A673 (cell line): ENCODE data around the gene RHBG. TPM values are rescaled to one million over a fixed set of nuclear protein-coding genes. Genes with fewer than 3 reads are reported as not detected.

Experiments used
- BruUV-seq: library from RNA; stranded (reverse); fragments of 400-500 nt; replicated peaks from 2 replicates; lab custom pipeline; 2021; lab: Mats Ljungman, UMichigan
- CTCF ChIA-PET: fragments of 300-600 bp; sonication (Branson Sonifier 250); formaldehyde crosslinking; loops from one replicate; lab custom pipeline; 2022; ENCODE audit warnings: antibody characterized with exemption; lab: Charles Lee
- POLR2A ChIA-PET: fragments of 300-600 bp; sonication (Branson Sonifier 250); formaldehyde crosslinking; loops from one replicate; lab custom pipeline; 2022; ENCODE audit warnings: antibody characterized with exemption; ENCODE audit not compliant: low non-redundant PET; lab: Charles Lee
- DNase-seq: peaks from one replicate; pipeline ENCODE4 v3.0.0-alpha.2; 2015; ENCODE audit warnings: low spot score
- H3K27ac ChIP-seq: fragments of 200-600 bp; sonication (generic); 2 replicates; pipeline ENCODE4 v1.5.1; 2016; ENCODE audit warnings: mixed run types, low read depth, mild to moderate bottlenecking, mixed read lengths, antibody characterized with exemption, low read length; ENCODE audit not compliant: poor library complexity, severe bottlenecking
- H3K27me3 ChIP-seq: fragments of 200-600 bp; sonication (generic); replicated peaks from 2 replicates; pipeline ENCODE4 v1.6.1; 2017; ENCODE audit warnings: mixed run types, low read depth, mild to moderate bottlenecking, mixed read lengths, antibody characterized with exemption, low read length; ENCODE audit not compliant: insufficient read depth, poor library complexity
- H3K36me3 ChIP-seq: fragments of 200-600 bp; sonication (generic); 2 replicates; pipeline ENCODE4 v1.6.1; 2016; ENCODE audit warnings: mixed run types, mild to moderate bottlenecking, mixed read lengths, antibody characterized with exemption, low read length; ENCODE audit not compliant: insufficient read depth, poor library complexity, severe bottlenecking
- H3K4me1 ChIP-seq: fragments of 200-600 bp; sonication (generic); 2 replicates; pipeline ENCODE4 v1.6.1; 2017; ENCODE audit warnings: mixed run types, mild to moderate bottlenecking, mixed read lengths, antibody characterized with exemption, low read length; ENCODE audit not compliant: insufficient read depth, poor library complexity, severe bottlenecking
- H3K4me3 ChIP-seq: fragments of 200-600 bp; sonication (generic); 2 replicates; pipeline ENCODE4 v1.5.1; 2016; ENCODE audit warnings: low read depth, mixed run types, mild to moderate bottlenecking, mixed read lengths, low read length; ENCODE audit not compliant: poor library complexity, severe bottlenecking
- H3K9me3 ChIP-seq: fragments of 200-600 bp; sonication (generic); 2 replicates; pipeline ENCODE4 v1.6.1; 2016; ENCODE audit warnings: mixed run types, low read depth, mild to moderate bottlenecking, mixed read lengths, antibody characterized with exemption, low read length; ENCODE audit not compliant: poor library complexity, severe bottlenecking
- EZH2 ChIP-seq: fragments of 200-600 bp; sonication (generic); IDR thresholded peaks from 2 replicates; pipeline ENCODE4 v1.6.1; 2017; ENCODE audit warnings: borderline replicate concordance, low read depth, mild to moderate bottlenecking, mixed read lengths, antibody characterized with exemption, low read length; ENCODE audit not compliant: poor library complexity, severe bottlenecking
- intact Hi-C: fragments of 100-400 bp; cut with micrococcal nuclease; formaldehyde crosslinking; loops from one replicate; pipeline ENCODE4 v1.10.0; 2022; ENCODE audit not compliant: unreplicated experiment
- total RNA-seq: library from RNA; stranded (reverse); gene quantifications from 2 replicates; pipeline ENCODE4 v1.2.3, GENCODE V29; 2021
- TF ChIP-seq, protein P1 (sequence below): fragments of 300-800, 200-600 bp; sonication (generic); conservative IDR thresholded peaks from 2 replicates; pipeline ENCODE4 v1.5.1; 2017; ENCODE audit warnings: low read depth, mild to moderate bottlenecking, antibody characterized with exemption, low read length, moderate library complexity, mixed read lengths

The RHBG gene
- total RNA-seq, 1 experiment from 2014 or later = not detected

DNA sequence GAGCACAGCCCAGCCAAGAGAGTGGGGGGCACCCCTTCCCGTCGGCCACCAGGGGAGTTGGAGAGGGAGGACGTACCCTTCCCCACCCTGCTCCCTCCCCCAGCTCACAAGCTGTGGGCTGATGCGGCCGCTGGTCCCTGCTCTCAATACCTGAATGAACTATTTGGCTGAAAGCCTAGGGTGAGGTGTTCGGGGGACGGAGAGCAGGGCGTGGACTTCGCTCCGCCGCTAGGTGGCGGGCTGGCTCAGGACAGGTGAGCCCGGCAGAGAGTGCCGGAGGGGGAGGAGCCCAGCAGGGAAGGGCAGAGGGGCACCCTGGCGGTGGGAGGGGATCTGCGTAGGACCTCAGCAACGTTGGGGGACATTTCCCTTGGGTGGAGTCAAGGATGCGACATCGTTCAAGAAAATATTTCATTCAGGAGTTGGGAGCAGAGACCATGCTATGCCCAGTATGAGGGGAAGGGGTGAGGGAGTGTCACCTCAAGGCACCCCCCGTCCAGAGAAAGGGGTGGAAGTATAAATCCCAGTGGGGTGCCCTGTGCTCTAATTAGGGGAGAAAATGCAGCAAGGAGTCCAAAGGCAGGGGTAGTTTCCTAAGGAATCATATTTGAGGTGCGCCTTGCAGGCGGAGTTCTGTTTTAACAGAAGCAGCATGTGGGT is 12.0 kb upstream of the RHBG start:
- DNase-seq = peak; percentile 51
- H3K9me3 ChIP-seq = no peaks in the 10 kb centered on the region
- peaks cover 4% of the 10 kb centered on the region for H3K4me1 ChIP-seq
- intact Hi-C loops = no loop called here
- H3K27me3 ChIP-seq = no peaks in the 10 kb centered on the region
- ChIA-PET CTCF (no interaction called here), POLR2A (no interaction called here)
- no TSS peak for BruUV-seq
- no peaks in the 10 kb centered on the region for H3K36me3 ChIP-seq
- H3K27ac ChIP-seq = no peak overlapping the region
- H3K4me3 ChIP-seq = no peak overlapping the region
- TF ChIP-seq, protein P1, sequence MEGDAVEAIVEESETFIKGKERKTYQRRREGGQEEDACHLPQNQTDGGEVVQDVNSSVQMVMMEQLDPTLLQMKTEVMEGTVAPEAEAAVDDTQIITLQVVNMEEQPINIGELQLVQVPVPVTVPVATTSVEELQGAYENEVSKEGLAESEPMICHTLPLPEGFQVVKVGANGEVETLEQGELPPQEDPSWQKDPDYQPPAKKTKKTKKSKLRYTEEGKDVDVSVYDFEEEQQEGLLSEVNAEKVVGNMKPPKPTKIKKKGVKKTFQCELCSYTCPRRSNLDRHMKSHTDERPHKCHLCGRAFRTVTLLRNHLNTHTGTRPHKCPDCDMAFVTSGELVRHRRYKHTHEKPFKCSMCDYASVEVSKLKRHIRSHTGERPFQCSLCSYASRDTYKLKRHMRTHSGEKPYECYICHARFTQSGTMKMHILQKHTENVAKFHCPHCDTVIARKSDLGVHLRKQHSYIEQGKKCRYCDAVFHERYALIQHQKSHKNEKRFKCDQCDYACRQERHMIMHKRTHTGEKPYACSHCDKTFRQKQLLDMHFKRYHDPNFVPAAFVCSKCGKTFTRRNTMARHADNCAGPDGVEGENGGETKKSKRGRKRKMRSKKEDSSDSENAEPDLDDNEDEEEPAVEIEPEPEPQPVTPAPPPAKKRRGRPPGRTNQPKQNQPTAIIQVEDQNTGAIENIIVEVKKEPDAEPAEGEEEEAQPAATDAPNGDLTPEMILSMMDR = peak; percentile 97
- no peak for TF ChIP-seq EZH2

DNA sequence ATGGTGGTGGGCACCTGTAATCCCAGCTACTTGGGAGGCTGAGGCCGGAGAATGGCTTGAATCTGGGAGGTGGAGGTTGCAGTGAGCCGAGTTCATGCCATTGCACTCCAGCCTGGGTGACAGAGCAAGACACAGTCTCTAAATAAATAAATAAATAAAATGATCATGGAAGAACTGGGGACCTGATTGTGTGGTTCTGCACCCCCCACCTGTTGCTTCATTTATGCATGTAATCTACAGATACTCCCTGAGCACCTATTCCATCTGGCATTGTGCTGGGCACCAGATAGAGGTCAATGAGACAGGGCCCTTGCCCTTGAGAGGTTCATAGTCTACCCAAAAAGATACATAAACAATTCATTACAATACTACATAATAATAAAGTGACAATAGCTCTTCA is 11.0 kb upstream of the RHBG start:
- TF ChIP-seq EZH2 = no peak
- TF ChIP-seq, protein P1 = no peak
- H3K4me3 ChIP-seq = no peak overlapping the region
- POLR2A ChIA-PET = interaction anchor here (0.7 kb wide), 1 partner anchor 82 kb away, joined by 3 read pairs; no protein-coding TSS in a partner anchor
- intact Hi-C loops = no loop called here
- no peaks in the 10 kb centered on the region for H3K36me3 ChIP-seq
- DNase-seq = no peak
- no peaks in the 10 kb centered on the region for H3K27me3 ChIP-seq
- no peaks in the 10 kb centered on the region for H3K9me3 ChIP-seq
- CTCF ChIA-PET = interaction anchor here (1.1 kb wide), 1 partner anchor 13 kb away, joined by 3 read pairs; no protein-coding TSS in a partner anchor
- no peak overlapping the region for H3K27ac ChIP-seq
- H3K4me1 ChIP-seq = peaks cover 4% of the 10 kb centered on the region
- no TSS peak for BruUV-seq

DNA sequence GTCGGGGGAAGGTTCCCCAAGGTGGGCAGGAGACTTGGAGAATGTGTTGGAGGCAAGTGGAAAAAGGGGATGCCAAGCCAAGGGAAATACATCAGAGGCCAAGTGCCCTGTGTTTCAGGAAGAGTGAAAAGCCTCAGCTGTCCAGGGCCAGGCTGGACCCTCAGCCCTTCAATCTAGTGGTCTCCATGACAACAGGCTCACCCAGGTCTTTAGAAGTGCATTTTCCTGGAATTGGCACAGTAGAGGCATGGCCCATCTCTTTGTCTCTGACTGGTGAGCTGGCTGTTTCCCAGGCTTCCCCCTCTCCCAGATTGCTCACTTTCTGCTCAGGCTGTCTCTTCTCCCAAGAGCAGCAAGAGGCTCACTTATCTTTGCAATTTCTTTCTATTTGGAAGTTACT is 10.4 kb upstream of the RHBG start:
- DNase-seq = no peak
- no peaks in the 10 kb centered on the region for H3K27me3 ChIP-seq
- TF ChIP-seq, protein P1 = no peak
- no peak for TF ChIP-seq EZH2
- H3K9me3 ChIP-seq = no peaks in the 10 kb centered on the region
- POLR2A ChIA-PET = no interaction called here
- CTCF ChIA-PET = interaction anchor here (0.7 to 1.1 kb wide), 4 partner anchors 14 to 287 kb away, joined by 3 to 5 read pairs (median 3); no protein-coding TSS in a partner anchor
- no peak overlapping the region for H3K27ac ChIP-seq
- BruUV-seq = no TSS peak
- peaks cover 4% of the 10 kb centered on the region for H3K4me1 ChIP-seq
- intact Hi-C loops = no loop called here
- H3K36me3 ChIP-seq = no peaks in the 10 kb centered on the region
- no peak overlapping the region for H3K4me3 ChIP-seq
